ENCODE results near the gene WDCP.

The WDCP gene

GRCh38 chr2:24077535-24077877, 30.3 kb upstream of the WDCP start:
- peaks cover 44% of the 10 kb centered on the region for H3K36me3 ChIP-seq (ENCODE audit: insufficient read depth, low read length)
- no peaks in the 10 kb centered on the region for H3K27me3 ChIP-seq (ENCODE audit: insufficient read depth, low read length)
- peaks cover 9% of the 10 kb centered on the region for H3K4me1 ChIP-seq (ENCODE audit: insufficient read depth, low read length)
- no peaks in the 10 kb centered on the region for H3K9me3 ChIP-seq (ENCODE audit: low read length)
- H3K4me3 ChIP-seq (ENCODE audit: low read length): no peak overlapping the region
- H2AFZ ChIP-seq (ENCODE audit: low read depth, low read length): no peak overlapping the region

- Histone ChIP-seq H3K9me3 (ENCODE audit: low read length) (no peaks in the 10 kb centered on the region), H3K4me3 (ENCODE audit: low read length) (peak overlapping the region; percentile 85), H3K36me3 (ENCODE audit: insufficient read depth, low read length) (peaks cover 48% of the 10 kb centered on the region), H3K27me3 (ENCODE audit: insufficient read depth, low read length) (no peaks in the 10 kb centered on the region), H3K4me1 (ENCODE audit: insufficient read depth, low read length) (peaks cover 9% of the 10 kb centered on the region), H2AFZ (ENCODE audit: low read depth, low read length) (peak overlapping the region; percentile 0)
Measured at GRCh38 chr2:24076849-24077534, 29.8 kb upstream of the WDCP start.

- Histone ChIP-seq H3K4me1 (ENCODE audit: insufficient read depth, low read length) (peaks cover 9% of the 10 kb centered on the region), H3K36me3 (ENCODE audit: insufficient read depth, low read length) (peaks cover 48% of the 10 kb centered on the region), H3K27me3 (ENCODE audit: insufficient read depth, low read length) (no peaks in the 10 kb centered on the region), H2AFZ (ENCODE audit: low read depth, low read length) (peak within 1 kb of the TSS; percentile 0), H3K4me3 (ENCODE audit: low read length) (peak within 1 kb of the TSS; percentile 85), H3K9me3 (ENCODE audit: low read length) (no peaks in the 10 kb centered on the region)
Measured at GRCh38 chr2:24075915-24076848, 29.0 kb upstream of the WDCP start, which contains the start of gene SF3B6. Gene SF3B6, minus strand, starts transcription at chr2:24076326. Its CDS starts 97 bp downstream, at chr2:24076229.

GRCh38 chr2:24075259-24075658, 28.1 kb upstream of the WDCP start:
- H2AFZ ChIP-seq (ENCODE audit: low read depth, low read length): no peak overlapping the region
- H3K36me3 ChIP-seq (ENCODE audit: insufficient read depth, low read length): peaks cover 45% of the 10 kb centered on the region
- H3K4me3 ChIP-seq (ENCODE audit: low read length): peak overlapping the region; percentile 85
- H3K27me3 ChIP-seq (ENCODE audit: insufficient read depth, low read length): no peaks in the 10 kb centered on the region
- no peaks in the 10 kb centered on the region for H3K9me3 ChIP-seq (ENCODE audit: low read length)
- peaks cover 9% of the 10 kb centered on the region for H3K4me1 ChIP-seq (ENCODE audit: insufficient read depth, low read length)

GRCh38 chr2:24073816-24074215, 26.6 kb upstream of the WDCP start:
- peaks cover 44% of the 10 kb centered on the region for H3K36me3 ChIP-seq (ENCODE audit: insufficient read depth, low read length)
- no peaks in the 10 kb centered on the region for H3K9me3 ChIP-seq (ENCODE audit: low read length)
- no peak overlapping the region for H3K4me3 ChIP-seq (ENCODE audit: low read length)
- no peak overlapping the region for H2AFZ ChIP-seq (ENCODE audit: low read depth, low read length)
- H3K27me3 ChIP-seq (ENCODE audit: insufficient read depth, low read length): no peaks in the 10 kb centered on the region
- peaks cover 9% of the 10 kb centered on the region for H3K4me1 ChIP-seq (ENCODE audit: insufficient read depth, low read length)

- peaks cover 9% of the 10 kb centered on the region for H3K4me1 ChIP-seq (ENCODE audit: insufficient read depth, low read length)
- H2AFZ ChIP-seq (ENCODE audit: low read depth, low read length): no peak overlapping the region
- H3K27me3 ChIP-seq (ENCODE audit: insufficient read depth, low read length): no peaks in the 10 kb centered on the region
- H3K36me3 ChIP-seq (ENCODE audit: insufficient read depth, low read length): peaks cover 49% of the 10 kb centered on the region
- no peak overlapping the region for H3K4me3 ChIP-seq (ENCODE audit: low read length)
- H3K9me3 ChIP-seq (ENCODE audit: low read length): no peaks in the 10 kb centered on the region
Measured at GRCh38 chr2:24072259-24072658, 25.1 kb upstream of the WDCP start.

- Histone ChIP-seq H3K9me3 (ENCODE audit: low read length) (no peaks in the 10 kb centered on the region), H3K36me3 (ENCODE audit: insufficient read depth, low read length) (peaks cover 52% of the 10 kb centered on the region), H3K4me3 (ENCODE audit: low read length) (no peak overlapping the region), H3K4me1 (ENCODE audit: insufficient read depth, low read length) (no peaks in the 10 kb centered on the region), H3K27me3 (ENCODE audit: insufficient read depth, low read length) (no peaks in the 10 kb centered on the region), H2AFZ (ENCODE audit: low read depth, low read length) (no peak overlapping the region)
Measured at GRCh38 chr2:24065341-24065740, 18.1 kb upstream of the WDCP start.

GRCh38 chr2:24058564-24059271, 11.5 kb upstream of the WDCP start:
- no peaks in the 10 kb centered on the region for H3K9me3 ChIP-seq (ENCODE audit: low read length)
- H3K4me3 ChIP-seq (ENCODE audit: low read length): no peak overlapping the region
- H3K27me3 ChIP-seq (ENCODE audit: insufficient read depth, low read length): no peaks in the 10 kb centered on the region
- no peaks in the 10 kb centered on the region for H3K4me1 ChIP-seq (ENCODE audit: insufficient read depth, low read length)
- peaks cover 13% of the 10 kb centered on the region for H3K36me3 ChIP-seq (ENCODE audit: insufficient read depth, low read length)
- H2AFZ ChIP-seq (ENCODE audit: low read depth, low read length): no peak overlapping the region

GRCh38 chr2:24055750-24056149, 8.6 kb upstream of the WDCP start:
- Histone ChIP-seq H3K9me3 (ENCODE audit: low read length) (no peaks in the 10 kb centered on the region), H3K4me3 (ENCODE audit: low read length) (no peak overlapping the region), H2AFZ (ENCODE audit: low read depth, low read length) (no peak overlapping the region), H3K27me3 (ENCODE audit: insufficient read depth, low read length) (no peaks in the 10 kb centered on the region), H3K4me1 (ENCODE audit: insufficient read depth, low read length) (no peaks in the 10 kb centered on the region), H3K36me3 (ENCODE audit: insufficient read depth, low read length) (peaks cover 5% of the 10 kb centered on the region)

- H3K4me3 ChIP-seq (ENCODE audit: low read length): no peak overlapping the region
- H2AFZ ChIP-seq (ENCODE audit: low read depth, low read length): no peak overlapping the region
- peaks cover 5% of the 10 kb centered on the region for H3K36me3 ChIP-seq (ENCODE audit: insufficient read depth, low read length)
- peaks cover 3% of the 10 kb centered on the region for H3K4me1 ChIP-seq (ENCODE audit: insufficient read depth, low read length)
- no peaks in the 10 kb centered on the region for H3K9me3 ChIP-seq (ENCODE audit: low read length)
- H3K27me3 ChIP-seq (ENCODE audit: insufficient read depth, low read length): no peaks in the 10 kb centered on the region
Measured at GRCh38 chr2:24054366-24055010, 7.3 kb upstream of the WDCP start.

- H3K27me3 ChIP-seq (ENCODE audit: insufficient read depth, low read length): no peaks in the 10 kb centered on the region
- no peak overlapping the region for H3K4me3 ChIP-seq (ENCODE audit: low read length)
- H3K9me3 ChIP-seq (ENCODE audit: low read length): no peaks in the 10 kb centered on the region
- H2AFZ ChIP-seq (ENCODE audit: low read depth, low read length): no peak overlapping the region
- H3K36me3 ChIP-seq (ENCODE audit: insufficient read depth, low read length): peaks cover 5% of the 10 kb centered on the region
- peaks cover 7% of the 10 kb centered on the region for H3K4me1 ChIP-seq (ENCODE audit: insufficient read depth, low read length)
Measured at GRCh38 chr2:24052951-24053350, 5.8 kb upstream of the WDCP start.

- Histone ChIP-seq H2AFZ (ENCODE audit: low read depth, low read length) (no peak overlapping the region), H3K4me1 (ENCODE audit: insufficient read depth, low read length) (peaks cover 10% of the 10 kb centered on the region), H3K9me3 (ENCODE audit: low read length) (no peaks in the 10 kb centered on the region), H3K27me3 (ENCODE audit: insufficient read depth, low read length) (no peaks in the 10 kb centered on the region), H3K36me3 (ENCODE audit: insufficient read depth, low read length) (peaks cover 5% of the 10 kb centered on the region), H3K4me3 (ENCODE audit: low read length) (no peak overlapping the region)
Measured at GRCh38 chr2:24051833-24052232, 4.6 kb upstream of the WDCP start.
